Vagina (tissue), 2 donors: Measurements from ENCODE around the gene PDGFC.

Experiments used
- POLR2A ChIP-seq, 2 donors: fragments of 450-650 bp; IDR thresholded peaks; one replicate each; pipeline ENCODE4 v1.6.1; 2017; ENCODE audit warnings: antibody characterized with exemption in 2 of 2, mild to moderate bottlenecking in 2 of 2, moderate library complexity in 2 of 2
- TF ChIP-seq, protein P1 (sequence below), 3 experiments: fragments of 450-650 bp in 2 of 3; fragments of 200-600 bp in 1 of 3; sonication (generic) in 1 of 3; IDR thresholded peaks; one replicate each; pipeline ENCODE4 v1.5.1; 2017 to 2019; ENCODE audit warnings: antibody characterized with exemption in 3 of 3, mild to moderate bottlenecking in 2 of 3, moderate library complexity in 2 of 3

DNA sequence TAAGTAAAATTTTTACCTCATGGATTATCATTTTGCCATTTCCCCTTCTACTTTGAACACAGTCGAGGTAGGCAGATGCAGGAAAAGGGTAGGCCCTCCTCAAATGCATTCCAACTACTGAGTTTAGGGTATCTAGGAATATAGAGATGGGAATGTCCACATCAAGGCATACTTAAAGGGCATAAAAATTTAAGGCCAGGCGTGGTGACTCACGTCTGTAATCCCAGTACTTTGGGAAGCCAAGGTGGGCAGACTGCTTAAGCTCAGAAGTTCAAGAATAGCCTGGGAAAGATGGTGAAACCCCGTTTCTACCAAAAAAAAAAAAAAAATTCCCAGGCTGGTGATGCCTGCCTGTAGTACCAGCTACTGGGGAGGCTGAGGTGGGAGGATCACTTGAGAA lies 146.5 kb downstream of the PDGFC start:
- TF ChIP-seq, protein P1, sequence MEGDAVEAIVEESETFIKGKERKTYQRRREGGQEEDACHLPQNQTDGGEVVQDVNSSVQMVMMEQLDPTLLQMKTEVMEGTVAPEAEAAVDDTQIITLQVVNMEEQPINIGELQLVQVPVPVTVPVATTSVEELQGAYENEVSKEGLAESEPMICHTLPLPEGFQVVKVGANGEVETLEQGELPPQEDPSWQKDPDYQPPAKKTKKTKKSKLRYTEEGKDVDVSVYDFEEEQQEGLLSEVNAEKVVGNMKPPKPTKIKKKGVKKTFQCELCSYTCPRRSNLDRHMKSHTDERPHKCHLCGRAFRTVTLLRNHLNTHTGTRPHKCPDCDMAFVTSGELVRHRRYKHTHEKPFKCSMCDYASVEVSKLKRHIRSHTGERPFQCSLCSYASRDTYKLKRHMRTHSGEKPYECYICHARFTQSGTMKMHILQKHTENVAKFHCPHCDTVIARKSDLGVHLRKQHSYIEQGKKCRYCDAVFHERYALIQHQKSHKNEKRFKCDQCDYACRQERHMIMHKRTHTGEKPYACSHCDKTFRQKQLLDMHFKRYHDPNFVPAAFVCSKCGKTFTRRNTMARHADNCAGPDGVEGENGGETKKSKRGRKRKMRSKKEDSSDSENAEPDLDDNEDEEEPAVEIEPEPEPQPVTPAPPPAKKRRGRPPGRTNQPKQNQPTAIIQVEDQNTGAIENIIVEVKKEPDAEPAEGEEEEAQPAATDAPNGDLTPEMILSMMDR (IDR thresholded peaks at IDR 0.05), result no peak
- TF ChIP-seq POLR2A (IDR thresholded peaks at IDR 0.05), result no peak
